ES-I3 (cell line): ENCODE results near the gene PELI2.

Experiments used
- H3K36me3 ChIP-seq: 2 replicates; pipeline ENCODE4 v1.6.1; 2013; ENCODE audit warnings: mild to moderate bottlenecking, low read length, control low read depth, moderate library complexity; ENCODE audit not compliant: insufficient read depth
- H3K4me1 ChIP-seq: 2 replicates; pipeline ENCODE4 v1.6.1; 2013; ENCODE audit warnings: mild to moderate bottlenecking, control low read depth, low read length; ENCODE audit not compliant: insufficient read depth
- H3K9ac ChIP-seq: 2 replicates; pipeline ENCODE4 v1.6.1; 2013; ENCODE audit warnings: low read depth, mild to moderate bottlenecking, low read length, moderate library complexity
- H3K9me3 ChIP-seq: 2 replicates; pipeline ENCODE4 v1.6.1; 2013; ENCODE audit warnings: mild to moderate bottlenecking, low read length, moderate library complexity; ENCODE audit not compliant: control insufficient read depth, insufficient read depth

The PELI2 gene

GRCh38 chr14:56224229-56224628 is 106.0 kb downstream of the PELI2 start:
- Histone ChIP-seq H3K36me3 (no peaks in the 10 kb centered on the region), H3K4me1 (no peaks in the 10 kb centered on the region), H3K9ac (no peak overlapping the region), H3K9me3 (peaks cover 4% of the 10 kb centered on the region; the same call in 1 of the 2 replicates)

GRCh38 chr14:56224691-56225681 is 106.8 kb downstream of the PELI2 start:
- Histone ChIP-seq H3K4me1 (no peaks in the 10 kb centered on the region), H3K9me3 (peaks cover 4% of the 10 kb centered on the region; the same call in 1 of the 2 replicates), H3K36me3 (no peaks in the 10 kb centered on the region), H3K9ac (no peak overlapping the region)

GRCh38 chr14:56235388-56235787 is 117.2 kb downstream of the PELI2 start:
- Histone ChIP-seq H3K9me3 (no peaks in the 10 kb centered on the region), H3K4me1 (no peaks in the 10 kb centered on the region), H3K9ac (no peak overlapping the region), H3K36me3 (no peaks in the 10 kb centered on the region)

- H3K36me3 ChIP-seq = no peaks in the 10 kb centered on the region
- no peaks in the 10 kb centered on the region for H3K9me3 ChIP-seq
- no peaks in the 10 kb centered on the region for H3K4me1 ChIP-seq
- no peak overlapping the region for H3K9ac ChIP-seq
These were observed 119.2 kb downstream of the PELI2 start for GRCh38 chr14:56237398-56237797.

GRCh38 chr14:56241461-56241860 is 123.2 kb downstream of the PELI2 start:
- no peaks in the 10 kb centered on the region for H3K9me3 ChIP-seq
- H3K36me3 ChIP-seq = no peaks in the 10 kb centered on the region
- no peaks in the 10 kb centered on the region for H3K4me1 ChIP-seq
- H3K9ac ChIP-seq = no peak overlapping the region

GRCh38 chr14:56243110-56243509 is 124.9 kb downstream of the PELI2 start:
- no peaks in the 10 kb centered on the region for H3K9me3 ChIP-seq
- no peaks in the 10 kb centered on the region for H3K4me1 ChIP-seq
- no peaks in the 10 kb centered on the region for H3K36me3 ChIP-seq
- H3K9ac ChIP-seq = no peak overlapping the region

- Histone ChIP-seq H3K9ac (no peak overlapping the region), H3K9me3 (no peaks in the 10 kb centered on the region), H3K4me1 (no peaks in the 10 kb centered on the region), H3K36me3 (no peaks in the 10 kb centered on the region)
These were observed 126.1 kb downstream of the PELI2 start for GRCh38 chr14:56244138-56244789.

- no peak overlapping the region for H3K9ac ChIP-seq
- H3K9me3 ChIP-seq = no peaks in the 10 kb centered on the region
- no peaks in the 10 kb centered on the region; the same call in 1 of the 2 replicates for H3K36me3 ChIP-seq
- no peaks in the 10 kb centered on the region for H3K4me1 ChIP-seq
These were observed 129.4 kb downstream of the PELI2 start for GRCh38 chr14:56247495-56248200.

GRCh38 chr14:56248442-56248841 is 130.2 kb downstream of the PELI2 start:
- H3K9me3 ChIP-seq = no peaks in the 10 kb centered on the region
- no peak overlapping the region for H3K9ac ChIP-seq
- H3K36me3 ChIP-seq = no peaks in the 10 kb centered on the region; the same call in 1 of the 2 replicates
- H3K4me1 ChIP-seq = no peaks in the 10 kb centered on the region

- no peaks in the 10 kb centered on the region for H3K36me3 ChIP-seq
- H3K4me1 ChIP-seq = no peaks in the 10 kb centered on the region
- no peaks in the 10 kb centered on the region for H3K9me3 ChIP-seq
- no peak overlapping the region for H3K9ac ChIP-seq
These were observed 142.8 kb downstream of the PELI2 start for GRCh38 chr14:56261046-56261445.

- no peaks in the 10 kb centered on the region for H3K4me1 ChIP-seq
- H3K9ac ChIP-seq = no peak overlapping the region
- H3K36me3 ChIP-seq = no peaks in the 10 kb centered on the region
- H3K9me3 ChIP-seq = no peaks in the 10 kb centered on the region
These were observed 144.3 kb downstream of the PELI2 start for GRCh38 chr14:56262530-56262929.

GRCh38 chr14:56268039-56268438 is 149.8 kb downstream of the PELI2 start:
- H3K4me1 ChIP-seq = no peaks in the 10 kb centered on the region

GRCh38 chr14:56268673-56269072 is 150.5 kb downstream of the PELI2 start:
- Histone ChIP-seq H3K36me3 (no peaks in the 10 kb centered on the region), H3K9ac (no peak overlapping the region), H3K9me3 (no peaks in the 10 kb centered on the region), H3K4me1 (no peaks in the 10 kb centered on the region)

More at GRCh38 chr14:56268039-56268438, 149.8 kb downstream of the PELI2 start:
- Histone ChIP-seq H3K9ac (no peak overlapping the region), H3K9me3 (no peaks in the 10 kb centered on the region), H3K36me3 (no peaks in the 10 kb centered on the region)

GRCh38 chr14:56270921-56271320 is 152.7 kb downstream of the PELI2 start:
- no peaks in the 10 kb centered on the region for H3K4me1 ChIP-seq
- H3K9me3 ChIP-seq = no peaks in the 10 kb centered on the region
- no peaks in the 10 kb centered on the region for H3K36me3 ChIP-seq
- H3K9ac ChIP-seq = no peak overlapping the region
